ENCODE measurements around the gene TSPYL1.

TSPYL1 gene

GRCh38 chr6:116247285-116247684 is 32.4 kb downstream of the TSPYL1 start:
- DNase-seq (ENCODE audit: extremely low read depth, insufficient read length) = no peak
- no peak for TF ChIP-seq CTCF (IDR thresholded peaks at IDR 0.05; ENCODE audit: insufficient read depth, low read length, poor library complexity, severe bottlenecking)
- H3K4me3 ChIP-seq (replicated peaks; ENCODE audit: low read depth, low read length) = no peak overlapping the region
- H3K36me3 ChIP-seq (ENCODE audit: control insufficient read depth, insufficient read depth, low read length) = no peaks in the 10 kb centered on the region; the same call in none of the 2 replicates
- no peaks in the 10 kb centered on the region for H3K27me3 ChIP-seq (replicated peaks; ENCODE audit: control insufficient read depth, insufficient read depth, low read length)

- H3K4me3 ChIP-seq (replicated peaks; ENCODE audit: low read depth, low read length) = no peak overlapping the region
- no peaks in the 10 kb centered on the region for H3K27me3 ChIP-seq (replicated peaks; ENCODE audit: control insufficient read depth, insufficient read depth, low read length)
- no peak for DNase-seq (ENCODE audit: extremely low read depth, insufficient read length)
- no peaks in the 10 kb centered on the region; the same call in none of the 2 replicates for H3K36me3 ChIP-seq (ENCODE audit: control insufficient read depth, insufficient read depth, low read length)
- no peak for TF ChIP-seq CTCF (IDR thresholded peaks at IDR 0.05; ENCODE audit: insufficient read depth, low read length, poor library complexity, severe bottlenecking)
Measured at GRCh38 chr6:116246089-116246488, 33.6 kb downstream of the TSPYL1 start.

- no peak for TF ChIP-seq CTCF (IDR thresholded peaks at IDR 0.05; ENCODE audit: insufficient read depth, low read length, poor library complexity, severe bottlenecking)
- Histone ChIP-seq H3K36me3 (ENCODE audit: control insufficient read depth, insufficient read depth, low read length) (peaks cover under 1% of the 10 kb centered on the region; the same call in 1 of the 2 replicates), H3K27me3 (replicated peaks; ENCODE audit: control insufficient read depth, insufficient read depth, low read length) (no peaks in the 10 kb centered on the region), H3K4me3 (replicated peaks; ENCODE audit: low read depth, low read length) (no peak overlapping the region)
- DNase-seq (ENCODE audit: extremely low read depth, insufficient read length) = no peak
Measured at GRCh38 chr6:116244284-116244683, 35.4 kb downstream of the TSPYL1 start.

- Histone ChIP-seq H3K36me3 (ENCODE audit: control insufficient read depth, insufficient read depth, low read length) (peaks cover 3% of the 10 kb centered on the region; the same call in 1 of the 2 replicates), H3K4me3 (replicated peaks; ENCODE audit: low read depth, low read length) (no peak overlapping the region), H3K27me3 (replicated peaks; ENCODE audit: control insufficient read depth, insufficient read depth, low read length) (no peaks in the 10 kb centered on the region)
- no peak for DNase-seq (ENCODE audit: extremely low read depth, insufficient read length)
- TF ChIP-seq CTCF (IDR thresholded peaks at IDR 0.05; ENCODE audit: insufficient read depth, low read length, poor library complexity, severe bottlenecking) = no peak
Measured at GRCh38 chr6:116239856-116240255, 39.9 kb downstream of the TSPYL1 start.

- Histone ChIP-seq H3K27me3 (replicated peaks; ENCODE audit: control insufficient read depth, insufficient read depth, low read length) (no peaks in the 10 kb centered on the region), H3K36me3 (ENCODE audit: control insufficient read depth, insufficient read depth, low read length) (peaks cover 3% of the 10 kb centered on the region; the same call in 1 of the 2 replicates), H3K4me3 (replicated peaks; ENCODE audit: low read depth, low read length) (no peak overlapping the region)
- no peak for DNase-seq (ENCODE audit: extremely low read depth, insufficient read length)
- no peak for TF ChIP-seq CTCF (IDR thresholded peaks at IDR 0.05; ENCODE audit: insufficient read depth, low read length, poor library complexity, severe bottlenecking)
Measured at GRCh38 chr6:116239256-116239655, 40.5 kb downstream of the TSPYL1 start.

GRCh38 chr6:116238083-116238482 is 41.6 kb downstream of the TSPYL1 start:
- TF ChIP-seq CTCF (IDR thresholded peaks at IDR 0.05; ENCODE audit: insufficient read depth, low read length, poor library complexity, severe bottlenecking) = no peak
- no peak for DNase-seq (ENCODE audit: extremely low read depth, insufficient read length)
- no peak overlapping the region for H3K4me3 ChIP-seq (replicated peaks; ENCODE audit: low read depth, low read length)
- H3K27me3 ChIP-seq (replicated peaks; ENCODE audit: control insufficient read depth, insufficient read depth, low read length) = no peaks in the 10 kb centered on the region
- peaks cover 3% of the 10 kb centered on the region; the same call in 1 of the 2 replicates for H3K36me3 ChIP-seq (ENCODE audit: control insufficient read depth, insufficient read depth, low read length)
